GM19467 (cell line): Measurements from ENCODE around the gene TRIM16.
A peak's percentile ranks its signal among the peaks of the same experiment; 100 is the strongest.
"Not testable (repeated sequence)": the region's sequence is repeated elsewhere in the genome, so short reads cannot be mapped to it uniquely, and the experiment has no call there.

Experiments
- ATAC-seq: cut with Tn5 transposase; IDR thresholded peaks from one replicate; pipeline ENCODE4 v1.9.1; 2021; ENCODE audit warnings: mild to moderate bottlenecking, moderate library complexity; ENCODE audit not compliant: unreplicated experiment

TRIM16 gene

GRCh38 chr17:15619331-15620058 lies 64.6 kb downstream of the TRIM16 start, which contains the start of gene FBXW10B:
Gene FBXW10B (minus strand): TSS chr17:15619704. CDS start chr17:15619512, 192 bp downstream.
- not testable (repeated sequence) for ATAC-seq

- not testable (repeated sequence) for ATAC-seq
These were observed 67.3 kb downstream of the TRIM16 start for GRCh38 chr17:15616828-15617227.

GRCh38 chr17:15615850-15616249 lies 68.3 kb downstream of the TRIM16 start:
- ATAC-seq, result not testable (repeated sequence)

GRCh38 chr17:15613111-15613510 lies 71.0 kb downstream of the TRIM16 start:
- not testable (repeated sequence) for ATAC-seq

- ATAC-seq, result not testable (repeated sequence)
These were observed 91.2 kb downstream of the TRIM16 start for GRCh38 chr17:15592960-15593359.

GRCh38 chr17:15591986-15592385 lies 92.1 kb downstream of the TRIM16 start:
- not testable (repeated sequence) for ATAC-seq

- ATAC-seq, result not testable (repeated sequence)
These were observed 93.3 kb downstream of the TRIM16 start for GRCh38 chr17:15590844-15591243.

GRCh38 chr17:15589544-15590536 lies 94.3 kb downstream of the TRIM16 start:
- peak; percentile 74 for ATAC-seq

- not testable (repeated sequence) for ATAC-seq
These were observed 96.1 kb downstream of the TRIM16 start for GRCh38 chr17:15588017-15588416.

GRCh38 chr17:15583313-15583712 lies 100.8 kb downstream of the TRIM16 start:
- ATAC-seq, result not testable (repeated sequence)

- not testable (repeated sequence) for ATAC-seq
These were observed 102.6 kb downstream of the TRIM16 start for GRCh38 chr17:15581462-15581861.
